Activated T-cell treated with anti-CD3 and anti-CD28 coated beads for 48 hours (primary cell): ENCODE results near the gene DLK1.

Experiments used
- DNase-seq: peaks from one replicate; pipeline ENCODE4 v3.0.0-alpha.2; 2020; ENCODE audit warnings: low read depth

Gene DLK1

GRCh38 chr14:100726550-100727085 is at the start of gene DLK1:
TSS of gene DLK1 (plus strand) at chr14:100726892. CDS start at chr14:100727069, 177 bp downstream.
- no peak for DNase-seq

- no peak for DNase-seq
These were observed 49.5 kb upstream of the DLK1 start for GRCh38 chr14:100677152-100677551.

GRCh38 chr14:100677554-100678468 is 48.9 kb upstream of the DLK1 start:
- DNase-seq: no peak

- DNase-seq: no peak
These were observed 48.2 kb upstream of the DLK1 start for GRCh38 chr14:100678469-100678828.

DNA sequence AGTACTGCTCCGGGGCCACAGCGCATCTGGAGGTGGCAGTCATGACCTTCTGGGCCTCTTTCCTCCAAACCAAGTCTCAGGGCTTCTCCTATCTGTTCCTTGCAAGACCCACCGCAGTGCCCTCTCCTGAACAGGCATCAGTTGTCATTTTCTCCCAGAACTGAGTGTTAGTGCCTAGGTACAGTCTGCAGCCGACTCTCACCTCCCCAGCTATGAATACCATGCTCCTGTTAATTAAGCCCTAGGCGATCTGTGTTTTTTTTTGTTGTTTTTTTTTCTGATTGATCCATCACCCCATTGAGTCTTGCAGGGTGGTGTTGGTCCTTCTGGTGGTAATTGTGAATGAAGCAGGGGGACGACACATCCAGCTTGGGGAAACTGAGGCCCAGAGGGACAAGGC is 47.5 kb upstream of the DLK1 start:
- no peak for DNase-seq

DNA sequence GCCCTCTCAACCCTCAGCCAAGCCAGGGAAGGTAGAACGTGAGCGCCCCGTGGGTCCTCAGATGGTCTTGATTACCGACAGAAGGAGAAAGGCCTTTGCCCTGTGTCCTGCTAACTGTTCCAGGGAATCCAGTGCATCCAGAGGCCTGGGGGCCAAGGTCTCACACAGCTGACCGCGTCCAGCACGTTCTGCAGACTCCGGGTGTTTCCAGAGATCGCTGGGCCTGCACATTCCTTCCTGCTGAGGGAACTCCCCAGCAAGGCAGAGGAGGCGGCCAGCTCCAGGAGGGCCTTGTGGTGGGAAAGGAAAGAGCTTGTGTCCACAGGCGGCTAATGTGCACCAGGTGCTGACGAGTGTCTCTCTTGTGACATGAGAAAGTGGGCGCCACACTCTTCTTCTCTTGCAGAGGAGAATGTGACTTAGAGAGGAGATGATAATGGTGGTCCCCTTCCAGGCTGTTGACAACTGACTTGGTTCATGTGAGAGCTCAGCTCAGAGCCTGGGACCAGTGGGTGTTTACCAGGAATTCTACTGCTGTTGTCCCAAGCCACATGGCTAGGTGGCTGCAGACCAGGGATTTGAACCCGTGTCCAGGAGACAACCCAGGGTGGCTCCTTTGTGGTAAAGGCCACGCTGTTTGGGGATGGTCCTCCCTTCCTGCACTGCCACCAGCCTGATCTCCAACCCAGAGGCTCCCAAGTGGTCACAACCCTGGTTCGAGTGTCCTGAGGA is 46.8 kb upstream of the DLK1 start:
- DNase-seq: no peak

DNA sequence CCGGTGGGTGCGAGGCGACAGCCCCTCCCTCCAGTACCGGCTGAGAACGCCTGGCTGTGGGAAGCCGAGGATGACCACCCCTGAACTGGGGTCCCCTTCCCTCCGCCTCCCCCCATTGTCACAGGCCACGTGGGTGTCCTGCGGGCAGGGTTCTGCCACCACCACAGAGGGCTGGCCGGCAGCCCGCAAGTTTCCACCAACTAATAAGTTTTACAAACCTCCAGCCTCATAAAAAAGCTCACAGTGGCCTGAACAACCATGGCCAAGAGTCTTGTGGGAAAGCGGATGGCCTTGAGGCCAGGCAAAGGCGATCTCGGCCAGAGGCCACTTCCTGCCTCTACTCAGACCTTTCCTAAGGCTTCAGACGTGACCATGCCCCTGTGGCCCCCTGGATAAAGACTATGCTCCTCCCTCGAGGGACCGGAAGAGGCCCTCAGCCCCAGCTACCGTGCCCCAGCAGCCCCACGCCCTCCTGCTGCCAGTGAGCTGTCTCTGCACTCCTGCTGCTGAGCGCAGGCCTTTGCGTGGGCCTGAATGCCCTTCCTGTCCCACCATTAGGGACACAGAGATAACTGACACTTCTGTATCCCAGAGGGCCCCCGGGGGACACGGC is 46.1 kb upstream of the DLK1 start:
- DNase-seq: no peak

DNA sequence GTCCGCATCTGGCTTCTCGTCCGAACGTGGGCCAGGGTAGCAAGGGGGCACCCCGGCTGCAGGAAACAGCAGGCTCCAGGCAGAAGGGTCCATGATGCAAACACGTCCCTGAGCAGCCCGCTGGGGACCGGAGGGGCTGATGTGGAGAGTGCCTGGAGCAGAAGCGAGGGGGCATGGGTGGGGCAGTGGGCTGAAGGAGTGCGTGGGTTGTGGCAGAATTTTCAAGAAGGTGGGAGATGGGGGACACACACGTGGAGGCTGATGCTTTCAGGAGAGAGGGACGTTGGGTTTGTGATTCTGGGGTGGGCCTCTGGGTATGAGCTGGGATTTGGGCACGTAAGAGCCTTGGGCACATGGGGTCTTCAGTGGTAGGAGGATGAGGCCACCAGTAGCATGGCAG is 45.6 kb upstream of the DLK1 start:
- no peak for DNase-seq

- no peak for DNase-seq
These were observed 43.9 kb upstream of the DLK1 start for GRCh38 chr14:100682749-100683148.

- DNase-seq: no peak
These were observed 43.1 kb upstream of the DLK1 start for GRCh38 chr14:100683578-100683977.

DNA sequence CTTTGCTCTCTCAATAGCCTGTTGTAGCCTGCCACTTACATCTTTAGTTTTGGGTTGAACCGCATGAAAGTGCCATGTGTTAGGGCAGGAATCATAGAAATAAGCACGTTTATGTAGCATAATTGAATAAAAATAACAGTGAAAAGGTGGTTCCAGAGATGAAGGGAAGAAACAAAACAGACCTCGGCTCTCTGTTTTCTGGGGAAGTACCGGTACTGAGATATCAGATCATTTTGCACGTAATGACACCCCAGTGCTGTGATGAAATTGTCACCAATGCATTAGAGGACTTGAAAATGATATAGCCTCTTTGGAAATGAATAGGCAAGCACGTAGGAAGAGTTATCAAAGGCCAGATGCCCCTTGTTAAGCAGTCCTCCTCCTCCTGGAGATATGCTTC is 42.5 kb upstream of the DLK1 start:
- no peak for DNase-seq

DNA sequence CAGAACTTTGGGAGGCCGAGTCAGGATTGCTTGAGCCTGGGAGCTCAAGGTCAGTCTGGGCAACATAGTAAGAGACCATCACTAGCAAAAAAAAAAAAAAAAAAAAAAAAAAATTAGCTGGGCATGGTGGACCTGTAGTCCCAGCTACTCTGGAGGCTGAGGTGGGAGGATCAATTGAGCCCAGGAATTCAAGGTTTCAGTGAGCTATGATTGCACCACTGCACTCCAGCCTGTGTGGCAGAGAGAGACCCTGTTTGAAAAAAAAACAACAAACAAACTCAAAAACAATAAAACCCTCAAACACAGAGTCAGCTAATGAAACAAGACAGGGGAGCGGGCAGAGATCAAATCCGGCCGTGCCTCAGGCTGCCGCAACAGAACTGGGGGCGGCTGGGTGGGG is 41.7 kb upstream of the DLK1 start:
- no peak for DNase-seq

GRCh38 chr14:100686858-100687257 is 39.8 kb upstream of the DLK1 start:
- no peak for DNase-seq

- DNase-seq: no peak
These were observed 39.3 kb upstream of the DLK1 start for GRCh38 chr14:100687386-100687785.

GRCh38 chr14:100688051-100688450 is 38.6 kb upstream of the DLK1 start:
- no peak for DNase-seq

DNA sequence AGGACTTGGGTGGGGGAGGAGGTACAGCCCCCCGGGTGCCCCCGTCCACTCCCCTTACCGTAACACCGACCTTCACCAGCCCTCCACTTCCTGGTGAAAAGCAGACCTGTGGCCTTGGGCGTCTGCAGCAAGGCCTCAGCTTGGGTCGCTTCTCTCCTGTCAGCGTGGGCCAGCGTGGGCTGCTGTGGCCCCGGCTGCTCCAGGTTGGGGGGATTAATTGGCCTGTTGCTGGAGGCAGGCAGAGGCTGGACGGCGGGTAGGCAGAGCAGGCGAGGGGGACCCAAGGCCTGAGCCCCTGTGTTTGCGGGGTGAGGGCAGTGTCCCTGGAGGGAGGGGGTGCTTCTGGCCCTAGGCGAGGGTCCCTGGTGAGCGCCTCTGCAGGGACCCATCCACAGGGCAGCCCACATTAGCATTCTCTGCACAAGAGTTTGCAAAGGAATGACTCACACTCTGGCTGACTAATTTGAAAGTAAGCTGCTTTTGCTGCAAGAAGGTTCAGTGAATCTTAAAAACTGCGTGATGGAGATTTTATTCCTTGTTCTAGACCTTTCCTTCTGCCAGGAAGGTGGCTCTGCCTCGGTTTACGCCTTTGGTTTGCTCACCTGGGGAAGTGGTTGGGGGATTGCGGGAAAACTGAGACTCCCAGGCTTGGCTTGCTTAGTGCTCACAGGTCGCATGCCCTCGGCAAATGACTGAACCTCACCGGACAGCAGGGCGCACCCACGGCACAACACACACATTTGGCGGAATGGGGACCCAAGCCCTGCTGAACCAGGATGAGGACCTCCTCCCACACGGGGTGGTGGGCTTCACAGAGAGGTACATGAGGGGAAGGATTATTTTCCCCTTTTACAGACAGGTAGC is 37.9 kb upstream of the DLK1 start:
- DNase-seq: no peak

- DNase-seq: no peak
These were observed 36.0 kb upstream of the DLK1 start for GRCh38 chr14:100690672-100691071.

DNA sequence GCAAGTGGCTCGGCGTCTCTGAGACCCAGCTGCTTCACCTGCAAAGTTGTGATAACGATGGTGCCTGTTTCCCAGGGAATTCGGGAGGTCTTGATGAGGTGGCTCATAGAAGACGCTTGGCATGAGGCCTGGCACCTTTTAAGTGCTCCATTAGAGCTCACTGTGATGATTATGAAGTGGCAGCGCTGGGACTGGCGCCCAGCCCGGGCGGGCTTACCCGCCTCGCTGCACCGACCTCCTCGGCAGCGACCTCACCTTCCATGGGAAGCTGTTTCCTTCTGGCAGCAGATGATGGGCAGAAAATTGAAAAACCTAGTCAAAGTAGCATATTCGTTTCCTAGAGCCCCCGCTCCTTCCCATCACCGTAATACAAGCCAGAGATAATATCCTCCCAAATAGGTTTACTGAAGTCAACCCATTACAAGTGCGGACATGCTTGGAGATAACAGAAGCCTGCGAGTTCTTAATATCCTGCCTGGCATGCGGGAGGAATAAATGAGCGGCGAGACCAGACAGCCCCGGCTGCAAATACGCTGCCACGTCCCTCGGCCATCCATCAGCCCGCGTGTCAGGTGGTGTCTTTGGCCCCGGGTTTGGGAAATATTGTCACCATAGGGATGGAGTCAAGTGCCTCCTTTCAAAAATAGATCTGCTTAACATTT is 35.2 kb upstream of the DLK1 start:
- no peak for DNase-seq

- no peak for DNase-seq
These were observed 34.4 kb upstream of the DLK1 start for GRCh38 chr14:100692256-100692655.

DNA sequence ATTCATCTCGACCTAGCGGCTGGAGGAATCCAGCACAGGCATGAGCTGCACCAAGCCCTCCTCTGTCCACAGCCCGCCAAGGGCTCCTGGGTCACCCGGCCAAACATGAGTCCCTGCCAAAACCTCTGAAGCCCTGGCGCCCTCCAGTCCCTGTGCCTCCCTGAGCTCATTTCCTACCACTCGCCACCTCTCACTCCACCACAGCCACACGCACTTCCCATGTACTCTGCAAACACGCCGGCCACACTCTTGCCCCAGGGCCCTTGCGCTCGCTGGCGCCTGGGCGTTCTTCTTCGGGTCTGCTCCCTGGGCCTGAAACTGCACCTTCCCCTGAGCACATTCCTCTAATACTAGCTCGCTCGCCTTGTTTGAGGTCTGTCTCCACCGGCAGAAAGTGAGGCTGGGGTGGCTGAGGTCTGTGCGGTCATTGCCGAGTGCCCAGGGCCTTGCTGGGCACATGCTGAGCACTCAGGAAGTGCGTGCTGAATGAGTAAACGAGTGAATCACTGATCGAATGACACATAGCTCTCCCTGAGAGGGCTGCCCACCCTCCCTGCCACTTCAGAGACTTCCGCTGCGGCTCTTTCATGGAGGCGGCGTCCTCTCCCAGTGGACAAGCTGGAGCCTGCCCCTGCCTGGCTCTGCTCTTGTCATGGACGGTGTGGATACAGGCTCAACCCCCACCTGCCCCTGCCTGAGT is 33.7 kb upstream of the DLK1 start:
- DNase-seq: no peak
